Astrocyte (in vitro differentiated cells and primary cell): Measurements from ENCODE around the gene IGSF21. TPM values are rescaled to one million over a fixed set of nuclear protein-coding genes. Genes with fewer than 3 reads are reported as not detected.

ENCODE experiments used
- DNase-seq: peaks from one replicate; pipeline ENCODE4 v3.0.0-alpha.2; 2010; ENCODE audit warnings: low read depth
- FAIRE-seq: peaks from 2 replicates; lab custom pipeline; 2011; peaks lifted over from hg19 to GRCh38; lab: Jason Lieb, UNC
- H2AFZ ChIP-seq: 2 replicates; pipeline ENCODE4 v1.6.0; 2012; ENCODE audit warnings: low read depth, low read length, inconsistent platforms
- H3K27ac ChIP-seq: 2 replicates; pipeline ENCODE4 v1.5.1; 2011; ENCODE audit warnings: low read depth, low read length, inconsistent platforms
- H3K27me3 ChIP-seq: 2 replicates; pipeline ENCODE4 v1.6.0; 2011; ENCODE audit warnings: low read length, inconsistent platforms; ENCODE audit not compliant: insufficient read depth
- H3K36me3 ChIP-seq: 2 replicates; pipeline ENCODE4 v1.5.1; 2011; ENCODE audit warnings: low read length, inconsistent platforms; ENCODE audit not compliant: insufficient read depth
- H3K4me1 ChIP-seq: 2 replicates; pipeline ENCODE4 v1.5.1; 2011; ENCODE audit warnings: low read length, inconsistent platforms; ENCODE audit not compliant: insufficient read depth
- H3K4me2 ChIP-seq: 2 replicates; pipeline ENCODE4 v1.6.0; 2012; ENCODE audit warnings: low read length, inconsistent platforms
- H3K4me3 ChIP-seq: 2 replicates; pipeline ENCODE4 v1.5.1; 2011; ENCODE audit warnings: low read depth, mild to moderate bottlenecking, low read length, inconsistent platforms; ENCODE audit not compliant: insufficient read depth
- H3K79me2 ChIP-seq: 2 replicates; pipeline ENCODE4 v1.6.0; 2012; ENCODE audit warnings: mild to moderate bottlenecking, low read length, inconsistent platforms; ENCODE audit not compliant: insufficient read depth
- H3K9ac ChIP-seq: 2 replicates; pipeline ENCODE4 v1.6.0; 2012; ENCODE audit warnings: mild to moderate bottlenecking, low read length, inconsistent platforms
- H3K9me3 ChIP-seq: 2 replicates; pipeline ENCODE4 v1.5.1; 2012; ENCODE audit warnings: low read depth, mild to moderate bottlenecking, low read length, inconsistent platforms; ENCODE audit not compliant: insufficient read depth
- H4K20me1 ChIP-seq: 2 replicates; pipeline ENCODE4 v1.6.0; 2012; ENCODE audit warnings: low read length, inconsistent platforms; ENCODE audit not compliant: insufficient read depth
- H3K27ac Mint-ChIP-seq: one replicate; pipeline ENCODE4 v1.8.0; 2021; ENCODE audit warnings: mild to moderate bottlenecking, mixed read lengths; ENCODE audit not compliant: unreplicated experiment
- H3K27me3 Mint-ChIP-seq: one replicate; pipeline ENCODE4 v1.8.0; 2021; ENCODE audit warnings: low read depth, mixed read lengths; ENCODE audit not compliant: unreplicated experiment
- H3K36me3 Mint-ChIP-seq: one replicate; pipeline ENCODE4 v1.8.0; 2021; ENCODE audit warnings: low read depth, mixed read lengths; ENCODE audit not compliant: unreplicated experiment
- H3K4me1 Mint-ChIP-seq: one replicate; pipeline ENCODE4 v1.8.0; 2021; ENCODE audit warnings: low read depth, mixed read lengths; ENCODE audit not compliant: unreplicated experiment
- H3K4me3 Mint-ChIP-seq: one replicate; pipeline ENCODE4 v1.8.0; 2021; ENCODE audit warnings: mild to moderate bottlenecking, moderate library complexity, mixed read lengths; ENCODE audit not compliant: unreplicated experiment
- H3K9me3 Mint-ChIP-seq: one replicate; pipeline ENCODE4 v1.8.0; 2021; ENCODE audit warnings: mild to moderate bottlenecking, mixed read lengths; ENCODE audit not compliant: unreplicated experiment
- EZH2 ChIP-seq: IDR thresholded peaks from 2 replicates; pipeline ENCODE4 v1.6.1; 2012; ENCODE audit warnings: mild to moderate bottlenecking, low read length, inconsistent platforms; ENCODE audit not compliant: insufficient read depth
- total RNA-seq: library from RNA; stranded (reverse); gene quantifications from 2 replicates; pipeline ENCODE4 v1.2.1, GENCODE V29; 2021
- TF ChIP-seq, protein P1 (sequence below): IDR thresholded peaks from 2 replicates; pipeline ENCODE4 v1.5.1; 2011; ENCODE audit warnings: low read depth, mild to moderate bottlenecking, inconsistent platforms, low read length, moderate library complexity; ENCODE audit not compliant: insufficient read depth

Gene IGSF21
- total RNA-seq, 1 donor from 2014 or later, result not detected

GRCh38 chr1:18342744-18343143 is 235.1 kb downstream of the IGSF21 start:
- Histone ChIP-seq H3K4me3 (no peak overlapping the region), H3K4me2 (no peak overlapping the region), H3K9me3 (no peaks in the 10 kb centered on the region), H3K27ac (no peak overlapping the region), H3K79me2 (no peaks in the 10 kb centered on the region), H3K27me3 (no peaks in the 10 kb centered on the region), H3K4me1 (no peaks in the 10 kb centered on the region), H3K9ac (no peak overlapping the region), H4K20me1 (no peaks in the 10 kb centered on the region), H2AFZ (no peak overlapping the region), H3K36me3 (no peaks in the 10 kb centered on the region)
- FAIRE-seq (no peak), DNase-seq (no peak)
- H3K27me3 Mint-ChIP-seq, result peaks cover 45% of the 10 kb centered on the region
- TF ChIP-seq, protein P1, sequence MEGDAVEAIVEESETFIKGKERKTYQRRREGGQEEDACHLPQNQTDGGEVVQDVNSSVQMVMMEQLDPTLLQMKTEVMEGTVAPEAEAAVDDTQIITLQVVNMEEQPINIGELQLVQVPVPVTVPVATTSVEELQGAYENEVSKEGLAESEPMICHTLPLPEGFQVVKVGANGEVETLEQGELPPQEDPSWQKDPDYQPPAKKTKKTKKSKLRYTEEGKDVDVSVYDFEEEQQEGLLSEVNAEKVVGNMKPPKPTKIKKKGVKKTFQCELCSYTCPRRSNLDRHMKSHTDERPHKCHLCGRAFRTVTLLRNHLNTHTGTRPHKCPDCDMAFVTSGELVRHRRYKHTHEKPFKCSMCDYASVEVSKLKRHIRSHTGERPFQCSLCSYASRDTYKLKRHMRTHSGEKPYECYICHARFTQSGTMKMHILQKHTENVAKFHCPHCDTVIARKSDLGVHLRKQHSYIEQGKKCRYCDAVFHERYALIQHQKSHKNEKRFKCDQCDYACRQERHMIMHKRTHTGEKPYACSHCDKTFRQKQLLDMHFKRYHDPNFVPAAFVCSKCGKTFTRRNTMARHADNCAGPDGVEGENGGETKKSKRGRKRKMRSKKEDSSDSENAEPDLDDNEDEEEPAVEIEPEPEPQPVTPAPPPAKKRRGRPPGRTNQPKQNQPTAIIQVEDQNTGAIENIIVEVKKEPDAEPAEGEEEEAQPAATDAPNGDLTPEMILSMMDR, result no peak
- no peak for TF ChIP-seq EZH2
- H3K4me1 Mint-ChIP-seq, result no peaks in the 10 kb centered on the region
- no peaks in the 10 kb centered on the region for H3K36me3 Mint-ChIP-seq
- no peak overlapping the region for H3K4me3 Mint-ChIP-seq
- H3K9me3 Mint-ChIP-seq, result peaks cover 1% of the 10 kb centered on the region
- no peak overlapping the region for H3K27ac Mint-ChIP-seq

DNA sequence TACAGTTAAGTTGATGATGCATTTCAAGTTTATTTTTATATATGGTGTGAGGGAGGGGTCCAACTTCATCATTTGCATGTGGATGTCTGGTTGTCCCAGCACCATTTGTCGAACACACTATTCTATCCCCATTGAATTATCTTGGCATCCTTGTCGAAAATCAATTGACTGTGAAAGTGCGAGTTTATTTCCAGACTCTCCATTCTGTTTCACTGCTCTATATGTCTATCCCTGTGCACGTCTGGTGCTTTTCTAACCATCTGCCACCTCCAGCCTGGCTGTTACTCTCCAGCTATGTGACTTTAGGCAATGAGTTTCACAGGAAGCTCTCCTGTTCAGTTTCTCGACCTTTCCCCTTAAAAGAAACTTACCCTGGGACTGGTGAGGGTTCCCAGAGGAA is 236.0 kb downstream of the IGSF21 start:
- Histone ChIP-seq H3K79me2 (no peaks in the 10 kb centered on the region), H3K9ac (no peak overlapping the region), H4K20me1 (no peaks in the 10 kb centered on the region), H3K4me2 (no peak overlapping the region), H3K9me3 (no peaks in the 10 kb centered on the region), H3K36me3 (no peaks in the 10 kb centered on the region), H3K27ac (no peak overlapping the region), H3K4me3 (no peak overlapping the region), H3K27me3 (no peaks in the 10 kb centered on the region), H2AFZ (no peak overlapping the region), H3K4me1 (no peaks in the 10 kb centered on the region)
- no peak overlapping the region for H3K27ac Mint-ChIP-seq
- no peak for FAIRE-seq
- no peak overlapping the region for H3K4me3 Mint-ChIP-seq
- H3K36me3 Mint-ChIP-seq, result no peaks in the 10 kb centered on the region
- DNase-seq, result no peak
- no peaks in the 10 kb centered on the region for H3K4me1 Mint-ChIP-seq
- peaks cover 1% of the 10 kb centered on the region for H3K9me3 Mint-ChIP-seq
- no peak for TF ChIP-seq EZH2
- TF ChIP-seq, protein P1, result no peak
- H3K27me3 Mint-ChIP-seq, result peaks cover 42% of the 10 kb centered on the region

GRCh38 chr1:18344755-18345154 is 237.2 kb downstream of the IGSF21 start:
- Mint-ChIP-seq H3K27ac (no peak overlapping the region), H3K36me3 (no peaks in the 10 kb centered on the region), H3K4me1 (no peaks in the 10 kb centered on the region), H3K27me3 (peaks cover 51% of the 10 kb centered on the region), H3K4me3 (no peak overlapping the region), H3K9me3 (peaks cover 1% of the 10 kb centered on the region)
- FAIRE-seq (no peak), DNase-seq (no peak)
- Histone ChIP-seq H3K79me2 (no peaks in the 10 kb centered on the region), H3K27ac (no peak overlapping the region), H2AFZ (no peak overlapping the region), H3K4me2 (no peak overlapping the region), H4K20me1 (no peaks in the 10 kb centered on the region), H3K27me3 (no peaks in the 10 kb centered on the region), H3K4me1 (no peaks in the 10 kb centered on the region), H3K36me3 (no peaks in the 10 kb centered on the region), H3K9ac (no peak overlapping the region), H3K4me3 (no peak overlapping the region), H3K9me3 (no peaks in the 10 kb centered on the region)
- TF ChIP-seq, protein P1, result no peak
- TF ChIP-seq EZH2, result no peak
